H1 (cell line): ENCODE results near the gene OASL. TPM values are rescaled to one million over a fixed set of nuclear protein-coding genes. Genes with fewer than 3 reads are reported as not detected.

Source experiments
- CTCF ChIA-PET: fragments of 300-600 bp; sonication (Branson Sonifier 250); formaldehyde crosslinking; loops from one replicate; lab custom pipeline; 2021; ENCODE audit not compliant: partially characterized antibody; lab: Charles Lee
- POLR2A ChIA-PET: fragments of 300-600 bp; sonication (Branson Sonifier 250); formaldehyde crosslinking; loops from one replicate; lab custom pipeline; 2021; ENCODE audit warnings: inconsistent platforms; ENCODE audit not compliant: partially characterized antibody; lab: Charles Lee
- DNase-seq, 2 experiments: peaks; one replicate each; pipeline versions ENCODE4 v3.0.0 to v3.0.0-alpha.2; 2010 to 2022; ENCODE audit warnings: low spot score in 2 of 2, low read depth in 1 of 2, mixed read lengths in 1 of 2
- FAIRE-seq: peaks from 2 replicates; lab custom pipeline; 2011; peaks lifted over from hg19 to GRCh38; lab: Jason Lieb, UNC
- H2AFZ ChIP-seq: 2 replicates; pipeline ENCODE4 v1.8.1; 2012; ENCODE audit warnings: low read length, inconsistent platforms
- H2AK5ac ChIP-seq: 2 replicates; pipeline ENCODE4 v1.6.1; 2013; ENCODE audit warnings: low read depth, low read length
- H2BK120ac ChIP-seq: replicated peaks from 2 replicates; pipeline ENCODE3; 2013; ENCODE audit warnings: low read depth, low read length, inconsistent platforms
- H2BK12ac ChIP-seq: 2 replicates; pipeline ENCODE4 v1.6.1; 2013; ENCODE audit warnings: low read depth, low read length
- H2BK15ac ChIP-seq: 2 replicates; pipeline ENCODE4 v1.6.1; 2013; ENCODE audit warnings: low read length
- H2BK20ac ChIP-seq: 2 replicates; pipeline ENCODE4 v1.6.1; 2013; ENCODE audit warnings: low read length
- H2BK5ac ChIP-seq: 2 replicates; pipeline ENCODE4 v1.6.1; 2013; ENCODE audit warnings: low read depth, low read length
- H3K14ac ChIP-seq: 2 replicates; pipeline ENCODE4 v1.6.1; 2013; ENCODE audit warnings: inconsistent platforms; ENCODE audit not compliant: insufficient read length
- H3K18ac ChIP-seq: 2 replicates; pipeline ENCODE4 v1.6.1; 2013; ENCODE audit warnings: low read length; ENCODE audit errors: extremely low read depth
- H3K23ac ChIP-seq: 2 replicates; pipeline ENCODE4 v1.6.1; 2013; ENCODE audit warnings: inconsistent platforms; ENCODE audit not compliant: insufficient read length
- H3K23me2 ChIP-seq: 2 replicates; pipeline ENCODE4 v1.6.1; 2013; ENCODE audit warnings: low read depth, low read length
- H3K27ac ChIP-seq: 2 replicates; pipeline ENCODE4 v1.6.1; 2011; ENCODE audit warnings: low read depth, low read length, inconsistent platforms
- H3K27me3 ChIP-seq, 4 experiments: replicated peaks in 1 of 4; 1 replicate in 1 of 4; 2 replicates in 3 of 4; pipeline versions ENCODE4 v1.6.1 to v1.8.1; 2011 to 2013; ENCODE audit warnings: low read length in 3 of 4, mild to moderate bottlenecking in 3 of 4, inconsistent platforms in 2 of 4, mixed read lengths in 2 of 4, moderate library complexity in 1 of 4; ENCODE audit not compliant: control insufficient read depth in 3 of 4, insufficient read depth in 3 of 4; ENCODE audit errors: extremely low read depth in 1 of 4
- H3K36me3 ChIP-seq, 4 experiments: 2 replicates each; pipeline versions ENCODE4 v1.6.1 to v1.8.1; 2011 to 2013; ENCODE audit warnings: mild to moderate bottlenecking in 4 of 4, low read length in 3 of 4, moderate library complexity in 2 of 4, control low read depth in 1 of 4, inconsistent platforms in 1 of 4; ENCODE audit not compliant: insufficient read depth in 4 of 4, control insufficient read depth in 2 of 4
- H3K4ac ChIP-seq: replicated peaks from 2 replicates; pipeline ENCODE3; 2013; ENCODE audit warnings: low read length, low read depth, mixed read lengths, inconsistent platforms; ENCODE audit not compliant: insufficient read length
- H3K4me1 ChIP-seq, 4 experiments: replicated peaks in 1 of 4; 1 replicate in 1 of 4; 2 replicates in 3 of 4; pipeline versions ENCODE4 v1.6.1 to v1.8.1; 2011 to 2013; ENCODE audit warnings: low read length in 3 of 4, inconsistent platforms in 2 of 4, mixed read lengths in 1 of 4; ENCODE audit not compliant: insufficient read depth in 4 of 4, control insufficient read depth in 3 of 4
- H3K4me2 ChIP-seq, 2 experiments: 2 replicates each; pipeline versions ENCODE4 v1.6.1 to v1.8.1; 2011 to 2013; ENCODE audit warnings: low read depth in 2 of 2, low read length in 2 of 2, control low read depth in 1 of 2, inconsistent platforms in 1 of 2, mild to moderate bottlenecking in 1 of 2; ENCODE audit not compliant: insufficient read depth in 1 of 2
- H3K4me3 ChIP-seq, 4 experiments: fragments of 200-600, 300-600 bp in 1 of 4; sonication (generic), shearing (Covaris generic), sonication (Bioruptor Twin) in 1 of 4; 2 replicates each; pipeline versions ENCODE4 v1.5.1 to v1.8.1; 2011 to 2016; ENCODE audit warnings: low read length in 4 of 4, low read depth in 3 of 4, control low read depth in 2 of 4, inconsistent platforms in 2 of 4, mild to moderate bottlenecking in 2 of 4, mixed read lengths in 1 of 4, moderate library complexity in 1 of 4; ENCODE audit not compliant: insufficient read depth in 2 of 4; ENCODE audit errors: extremely low read depth in 1 of 4
- H3K56ac ChIP-seq: replicated peaks from 2 replicates; pipeline ENCODE3; 2013; ENCODE audit warnings: low read depth, mild to moderate bottlenecking, mixed read lengths, low read length, inconsistent platforms; ENCODE audit not compliant: insufficient read length
- H3K79me1 ChIP-seq: 2 replicates; pipeline ENCODE4 v1.6.1; 2013; ENCODE audit warnings: low read depth, low read length, control low read depth
- H3K79me2 ChIP-seq, 2 experiments: 2 replicates each; pipeline versions ENCODE4 v1.6.1 to v1.8.1; 2012 to 2013; ENCODE audit warnings: low read length in 2 of 2, mild to moderate bottlenecking in 2 of 2, inconsistent platforms in 1 of 2; ENCODE audit not compliant: insufficient read depth in 2 of 2, control insufficient read depth in 1 of 2
- H3K9ac ChIP-seq, 4 experiments: replicated peaks in 1 of 4; 1 replicate in 1 of 4; 2 replicates in 3 of 4; pipeline versions ENCODE4 v1.6.1 to v1.8.1; 2011 to 2013; ENCODE audit warnings: low read depth in 3 of 4, low read length in 3 of 4, control low read depth in 2 of 4, mild to moderate bottlenecking in 2 of 4, moderate library complexity in 2 of 4, inconsistent platforms in 1 of 4; ENCODE audit errors: extremely low read depth in 1 of 4
- H3K9me3 ChIP-seq, 2 experiments: 2 replicates each; pipeline versions ENCODE4 v1.6.1 to v1.8.1; 2012 to 2013; ENCODE audit warnings: mild to moderate bottlenecking in 2 of 2, moderate library complexity in 2 of 2, control low read depth in 1 of 2, inconsistent platforms in 1 of 2, low read depth in 1 of 2, low read length in 1 of 2, mixed read lengths in 1 of 2; ENCODE audit not compliant: insufficient read depth in 2 of 2
- H4K20me1 ChIP-seq, 2 experiments: replicated peaks in 1 of 2; 2 replicates each; pipeline versions ENCODE3 to v1.8.1; 2011 to 2013; ENCODE audit warnings: inconsistent platforms in 2 of 2, low read length in 2 of 2, mild to moderate bottlenecking in 1 of 2; ENCODE audit not compliant: insufficient read depth in 2 of 2, control insufficient read depth in 1 of 2
- H4K5ac ChIP-seq: 2 replicates; pipeline ENCODE4 v1.6.1; 2013; ENCODE audit warnings: low read length, low read depth, mixed read lengths, inconsistent platforms; ENCODE audit not compliant: insufficient read length
- H4K8ac ChIP-seq: 2 replicates; pipeline ENCODE4 v1.8.0; 2013; ENCODE audit warnings: mild to moderate bottlenecking, moderate library complexity, low read length, inconsistent platforms; ENCODE audit not compliant: insufficient read depth; ENCODE audit errors: extremely low read depth
- H4K91ac ChIP-seq: replicated peaks from 2 replicates; pipeline ENCODE3; 2013; ENCODE audit warnings: low read length, mixed read lengths, inconsistent platforms; ENCODE audit not compliant: insufficient read length
- ASH2L ChIP-seq: fragments of 200-600, 300-600 bp; sonication (generic); IDR thresholded peaks from one replicate; pipeline ENCODE4 v1.7.1; 2017; ENCODE audit warnings: low read length
- BACH1 ChIP-seq: IDR thresholded peaks from 2 replicates; pipeline ENCODE4 v1.6.1; 2012; ENCODE audit warnings: low read length, improper control_type of control experiment
- BRCA1 ChIP-seq: IDR thresholded peaks from 2 replicates; pipeline ENCODE4 v1.6.1; 2012; ENCODE audit warnings: low read depth, low read length, improper control_type of control experiment
- CBX8 ChIP-seq: fragments of 300-800, 300-1000 bp; sonication (generic); IDR thresholded peaks from 2 replicates; pipeline ENCODE4 v1.7.1; 2016; ENCODE audit warnings: low read depth, low read length, borderline replicate concordance
- CHD2 ChIP-seq: IDR thresholded peaks from 2 replicates; pipeline ENCODE4 v1.6.1; 2012; ENCODE audit warnings: low read length, improper control_type of control experiment
- FOSL1 ChIP-seq: IDR thresholded peaks from 2 replicates; pipeline ENCODE4 v1.6.1; 2011; ENCODE audit warnings: mild to moderate bottlenecking, low read depth, low read length, moderate library complexity; ENCODE audit not compliant: insufficient read depth
- GABPA ChIP-seq: IDR thresholded peaks from 2 replicates; pipeline ENCODE4 v1.6.1; 2011; ENCODE audit warnings: mild to moderate bottlenecking, low read length, moderate library complexity, borderline replicate concordance; ENCODE audit not compliant: insufficient read depth
- GTF2F1 ChIP-seq: IDR thresholded peaks from 2 replicates; pipeline ENCODE4 v1.6.1; 2012; ENCODE audit warnings: low read depth, low read length, improper control_type of control experiment, borderline replicate concordance
- JUND ChIP-seq: IDR thresholded peaks from 2 replicates; pipeline ENCODE4 v1.6.1; 2011; ENCODE audit warnings: mild to moderate bottlenecking, improper control_type of control experiment, low read length
- PHF8 ChIP-seq: fragments of 200-600 bp; sonication (generic); conservative IDR thresholded peaks from 2 replicates; pipeline ENCODE4 v1.7.1; 2012; ENCODE audit warnings: low read depth, mild to moderate bottlenecking, inconsistent platforms, low read length, moderate library complexity
- SIN3A ChIP-seq, 2 experiments: IDR thresholded peaks in 1 of 2; conservative IDR thresholded peaks in 1 of 2; 2 replicates each; pipeline ENCODE4 v1.6.1; 2011 to 2012; ENCODE audit warnings: low read length in 2 of 2, improper control_type of control experiment in 1 of 2, low read depth in 1 of 2, mild to moderate bottlenecking in 1 of 2
- SIX5 ChIP-seq: IDR thresholded peaks from 2 replicates; pipeline ENCODE4 v1.6.1; 2011; ENCODE audit warnings: mild to moderate bottlenecking, low read depth, low read length
- SP4 ChIP-seq: IDR thresholded peaks from 2 replicates; pipeline ENCODE4 v1.6.1; 2012; ENCODE audit warnings: low read length, inconsistent platforms
- SUZ12 ChIP-seq: fragments of 200-600 bp; sonication (generic); IDR thresholded peaks from 2 replicates; pipeline ENCODE4 v1.6.1; 2012; ENCODE audit warnings: mild to moderate bottlenecking, inconsistent platforms, low read length, moderate library complexity, mixed read lengths
- WGBS, 2 experiments: shearing (Covaris generic) in 1 of 2; methylation state at CpG; one replicate each; pipeline versions ENCODE4 v1.1.6 to v1.1.7; 2013 to 2015; ENCODE audit warnings: low lambda C conversion rate in 2 of 2, mixed read lengths in 2 of 2, inconsistent platforms in 1 of 2, low coverage in 1 of 2, missing lambda C conversion rate in 1 of 2; ENCODE audit not compliant: insufficient replicate concordance in 2 of 2, insufficient coverage in 1 of 2, insufficient read length in 1 of 2; ENCODE audit errors: extremely low coverage in 1 of 2, missing lambda C conversion rate in 1 of 2; 5-methylcytosine and 5-hydroxymethylcytosine counted together
- polyA plus RNA-seq, 7 experiments: library from polyadenylated mRNA; depleted of rRNA in 3 of 7; stranded (reverse) in 5 of 7; unstranded in 2 of 7; fragments of >200 nt in 5 of 7; fragments of 200-250 nt in 2 of 7; gene quantifications; 1 replicate in 5 of 7; 2 replicates in 1 of 7; 4 replicates in 1 of 7; pipeline versions ENCODE4 v1.2.1 to v1.2.3, GENCODE V29; 2011 to 2013; ENCODE audit warnings: missing spikeins in 2 of 7, mixed read lengths in 2 of 7
- total RNA-seq: library from RNA; stranded (reverse); fragmentation: NEBNext Ultra II Directional; extraction: Animal tissue kit (Norgen Biotek cat#: 25700); gene quantifications from 2 replicates; pipeline ENCODE4 v1.2.1, GENCODE V29; 2021

OASL gene
- total and polyA plus RNA-seq, 2 of the 8 experiments (the other 6 are each of a cell fraction or from before 2014, with no cell fraction given), result not detected

GRCh38 chr12:121085069-121085468 is 46.0 kb upstream of the OASL start:
- Histone ChIP-seq H2BK5ac (no peak overlapping the region), H4K5ac (no peak overlapping the region), H2BK15ac (no peak overlapping the region), H3K23ac (no peak overlapping the region), H3K9ac (no peak overlapping the region; a peak in 1 of 7 replicates), H3K27me3 (peaks cover 0 to 2% (median 0%) of the 10 kb centered on the region in 4 experiments; a peak in 1 of 7 replicates), H3K23me2 (no peaks in the 10 kb centered on the region), H3K18ac (no peak overlapping the region), H3K4ac (no peak overlapping the region), H3K9me3 (no peaks in the 10 kb centered on the region; a peak in 1 of 4 replicates), H2AFZ (peak overlapping the region; percentile 5; the same call in 1 of the 2 replicates), H3K4me3 (no peak overlapping the region), H2BK12ac (no peak overlapping the region), H3K79me2 (no peaks in the 10 kb centered on the region), H3K79me1 (no peaks in the 10 kb centered on the region), H4K20me1 (no peaks in the 10 kb centered on the region), H3K56ac (no peak overlapping the region), H2BK120ac (no peak overlapping the region), H2AK5ac (no peak overlapping the region), H3K14ac (no peak overlapping the region), H3K4me1 (peaks cover 0 to 4% (median 0%) of the 10 kb centered on the region in 4 experiments; a peak in 1 of 7 replicates), H4K91ac (no peak overlapping the region), H4K8ac (no peak overlapping the region), H3K4me2 (no peak overlapping the region), H3K27ac (no peak overlapping the region), H3K36me3 (no peaks in the 10 kb centered on the region), H2BK20ac (no peak overlapping the region)
- FAIRE-seq, result no peak
- TF ChIP-seq SIN3A (conservative IDR thresholded peaks at IDR 0.05 in 1 of 2, IDR thresholded peaks at IDR 0.05 in 1 of 2; ENCODE audit: low read depth in 1 of 2, low read length in 2 of 2), result no peak
- TF ChIP-seq GABPA, result no peak
- TF ChIP-seq SIX5, result no peak
- no peak for TF ChIP-seq SP4
- TF ChIP-seq BRCA1, result no peak
- no peak for TF ChIP-seq JUND
- TF ChIP-seq GTF2F1, result no peak
- no peak for TF ChIP-seq PHF8
- no peak for TF ChIP-seq BACH1
- no peak for TF ChIP-seq CHD2
- TF ChIP-seq FOSL1, result no peak
- TF ChIP-seq ASH2L, result no peak
- no peak for TF ChIP-seq CBX8
- no peak for TF ChIP-seq SUZ12
- ChIA-PET CTCF (interaction anchor here (0.5 to 3.3 kb wide), 3 partner anchors 10 to 1067 kb away, joined by 4 to 20 read pairs (median 5); no protein-coding TSS in a partner anchor), POLR2A (interaction anchor here (1.5 kb wide), 1 partner anchor 18 kb away, joined by 5 read pairs; no protein-coding TSS in a partner anchor)
- WGBS, 2 experiments, result 89% methylated on average over 4 of the region's 4 CpGs; no CpG with 5 or more reads in 1 of the 2 experiments
- peak in 1 of 2 experiments; percentile 33 for DNase-seq
